Naive B cell (primary cell): ENCODE data around the gene GJC2. TPM values are rescaled to one million over a fixed set of nuclear protein-coding genes. Genes with fewer than 3 reads are reported as not detected.
A peak's percentile ranks its signal among the peaks of the same experiment; 100 is the strongest.
"Not testable (repeated sequence)": the region's sequence is repeated elsewhere in the genome, so short reads cannot be mapped to it uniquely, and the experiment has no call there.

Experiments used
- ATAC-seq, 2 donors: fragments of 150-1000 bp; cut with Tn5 transposase; 2 replicates each; pipeline ENCODE4 v1.10.0; 2021; ENCODE audit warnings: low read depth in 2 of 2, mild to moderate bottlenecking in 2 of 2, moderate library complexity in 2 of 2
- DNase-seq: peaks from one replicate; pipeline ENCODE4 v3.0.0; 2022
- H3K27ac Mint-ChIP-seq, 6 donors: one replicate each; pipeline ENCODE4 v1.8.0; 2020 to 2022; ENCODE audit warnings: mild to moderate bottlenecking in 6 of 6, mixed read lengths in 6 of 6, moderate library complexity in 5 of 6, inconsistent platforms in 2 of 6
- H3K27me3 Mint-ChIP-seq, 3 donors: one replicate each; pipeline ENCODE4 v1.8.0; 2021 to 2022; ENCODE audit warnings: mixed read lengths in 3 of 3, mild to moderate bottlenecking in 1 of 3
- H3K36me3 Mint-ChIP-seq, 2 donors: one replicate each; pipeline ENCODE4 v1.8.0; 2020 to 2022; ENCODE audit warnings: mixed read lengths in 2 of 2, inconsistent platforms in 1 of 2, mild to moderate bottlenecking in 1 of 2
- H3K4me1 Mint-ChIP-seq, 3 donors: one replicate each; pipeline ENCODE4 v1.8.0; 2020 to 2022; ENCODE audit warnings: mixed read lengths in 3 of 3, inconsistent platforms in 1 of 3, mild to moderate bottlenecking in 1 of 3, moderate library complexity in 1 of 3
- H3K4me3 Mint-ChIP-seq, 8 donors: one replicate each; pipeline ENCODE4 v1.8.0; 2020 to 2022; ENCODE audit warnings: mild to moderate bottlenecking in 8 of 8, mixed read lengths in 8 of 8, moderate library complexity in 8 of 8, inconsistent platforms in 2 of 8
- H3K9me3 Mint-ChIP-seq, 7 donors: one replicate each; pipeline ENCODE4 v1.8.0; 2020 to 2022; ENCODE audit warnings: mixed read lengths in 7 of 7, mild to moderate bottlenecking in 5 of 7, inconsistent platforms in 2 of 7, moderate library complexity in 1 of 7
- polyA plus RNA-seq, 6 donors: library from polyadenylated mRNA; unstranded; fragments of 300-500 nt; fragmentation: Illumina TruSeq; gene quantifications; one replicate each; pipeline ENCODE4 v1.2.3, GENCODE V29; 2021; ENCODE audit warnings: low read depth in 6 of 6

Gene GJC2
- polyA plus RNA-seq, 6 donors from 2014 or later: not detected

DNA sequence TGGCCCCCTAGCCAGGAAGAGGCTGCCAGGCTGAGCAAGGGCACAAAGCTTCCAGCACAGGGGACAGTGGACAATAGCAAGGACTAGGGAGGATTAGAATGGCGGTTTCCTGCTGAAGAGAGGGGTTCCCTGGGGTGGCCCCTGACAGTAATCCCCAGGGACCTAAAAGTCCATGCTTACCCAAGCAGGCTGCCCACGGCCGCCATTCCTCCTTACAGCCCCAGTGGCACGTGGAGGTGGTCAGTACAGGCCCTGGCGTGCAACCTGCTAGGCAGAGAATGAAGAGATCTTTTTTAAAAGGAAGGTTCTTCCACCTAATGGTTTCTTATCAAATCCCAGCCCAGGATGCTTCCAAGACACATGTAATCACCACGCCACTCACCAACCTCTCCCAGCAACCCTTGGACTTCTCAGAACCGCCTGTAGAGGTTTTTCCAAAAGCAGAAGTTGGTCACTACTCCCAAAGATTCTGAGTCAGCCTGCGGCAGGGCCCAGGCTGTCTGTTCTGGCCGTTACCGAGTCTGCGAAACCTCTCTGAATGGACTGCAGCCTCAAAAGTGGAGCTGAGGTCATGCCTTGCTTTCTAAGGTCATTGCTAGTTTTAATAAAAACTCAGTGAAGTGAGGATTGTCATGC lies 41.6 kb upstream of the GJC2 start:
- Mint-ChIP-seq H3K36me3 (peaks cover 0 to 8% of the 10 kb centered on the region in 2 donors), H3K9me3 (no peaks in the 10 kb centered on the region), H3K4me3 (peak overlapping the region; percentile 93 to 97 (median 95)), H3K27ac (peak overlapping the region in 5 of 6 donors; percentile 38 to 99 (median 98)), H3K27me3 (no peaks in the 10 kb centered on the region), H3K4me1 (peaks cover 20 to 43% (median 41%) of the 10 kb centered on the region in 3 donors)
- ATAC-seq (no peak), DNase-seq (no peak)

DNA sequence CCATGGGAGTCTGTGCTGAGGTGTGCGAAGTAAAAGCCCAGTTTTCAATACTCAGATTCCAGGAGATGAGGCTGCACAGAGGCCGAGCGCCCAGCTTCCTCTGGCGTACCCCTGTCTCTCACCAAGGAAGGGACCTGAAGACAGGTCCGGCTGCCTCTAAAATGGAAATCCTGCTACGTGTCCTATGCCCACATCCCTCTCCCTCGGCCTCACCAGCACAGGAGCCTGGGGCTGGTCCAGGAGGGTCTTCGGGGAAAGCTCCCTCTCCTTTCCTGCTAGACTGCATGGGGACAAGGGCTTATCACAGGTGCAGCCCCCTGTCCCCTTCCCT lies 41.0 kb upstream of the GJC2 start:
- Mint-ChIP-seq H3K4me3 (peak overlapping the region; percentile 93 to 97 (median 95)), H3K4me1 (peaks cover 17 to 37% (median 36%) of the 10 kb centered on the region in 3 donors), H3K9me3 (no peaks in the 10 kb centered on the region), H3K36me3 (peaks cover 0 to 8% of the 10 kb centered on the region in 2 donors), H3K27me3 (no peaks in the 10 kb centered on the region), H3K27ac (peak overlapping the region; percentile 96 to 99 (median 98))
- DNase-seq (no peak), ATAC-seq (no peak)

DNA sequence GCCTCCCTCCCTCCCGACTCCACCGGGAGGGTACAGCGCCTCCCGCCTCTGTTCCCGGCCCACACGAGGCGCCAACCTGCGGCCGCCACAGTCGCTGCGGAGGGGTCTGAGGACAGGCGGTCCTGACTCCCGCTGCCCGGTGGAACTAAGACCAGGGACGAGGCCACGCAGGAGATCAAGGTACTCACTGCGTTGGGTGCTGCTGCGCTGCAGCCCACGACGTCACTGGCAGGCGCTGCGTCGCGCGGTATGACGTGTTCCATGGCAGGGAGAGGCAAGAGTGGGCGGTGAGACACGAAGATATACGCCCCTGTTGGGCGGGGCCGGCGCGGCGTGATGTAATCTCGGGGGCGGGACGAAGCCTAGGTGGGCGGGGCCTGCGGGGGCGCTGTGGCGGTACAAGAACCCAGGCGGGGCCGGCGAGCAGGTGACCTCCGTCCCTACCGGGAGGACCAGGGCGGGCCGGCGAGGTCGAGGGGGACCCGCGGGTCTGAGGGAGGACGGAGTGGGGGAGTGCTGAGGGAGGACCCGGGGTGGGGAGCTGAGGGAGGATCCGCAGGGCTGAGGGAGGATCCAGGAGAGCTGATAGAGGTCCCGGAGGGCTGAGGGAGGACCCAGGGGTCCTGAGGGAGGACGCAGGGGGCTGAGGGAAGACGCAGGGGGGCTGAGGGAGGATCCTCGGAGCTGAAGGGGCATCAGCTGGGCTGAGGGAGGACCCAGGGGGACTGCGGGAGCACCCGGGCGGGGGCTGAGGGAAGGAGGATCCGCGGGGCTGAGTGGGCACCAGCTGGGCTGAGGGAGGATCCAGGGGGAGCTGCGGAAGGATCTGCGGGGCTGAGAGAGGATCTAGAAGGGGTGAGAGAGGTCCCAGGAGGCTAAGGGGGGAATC lies 40.4 kb upstream of the GJC2 start, which contains the start of gene MRPL55:
Gene MRPL55, minus strand, starts transcription at position 227 of the 889 bp plus-strand sequence. CDS start 1,039 bp downstream, outside the sequence.
- ATAC-seq (peak; percentile 93 to 94), DNase-seq (peak; percentile 99)
- no peaks in the 10 kb centered on the region for H3K9me3 Mint-ChIP-seq
- H3K4me1 Mint-ChIP-seq: peaks cover 15 to 36% (median 31%) of the 10 kb centered on the region in 3 donors
- peak within 1 kb of the TSS; percentile 96 to 99 (median 98) for H3K27ac Mint-ChIP-seq
- peak within 1 kb of the TSS; percentile 93 to 97 (median 95) for H3K4me3 Mint-ChIP-seq
- no peaks in the 10 kb centered on the region for H3K27me3 Mint-ChIP-seq
- peaks cover 0 to 8% of the 10 kb centered on the region in 2 donors for H3K36me3 Mint-ChIP-seq

DNA sequence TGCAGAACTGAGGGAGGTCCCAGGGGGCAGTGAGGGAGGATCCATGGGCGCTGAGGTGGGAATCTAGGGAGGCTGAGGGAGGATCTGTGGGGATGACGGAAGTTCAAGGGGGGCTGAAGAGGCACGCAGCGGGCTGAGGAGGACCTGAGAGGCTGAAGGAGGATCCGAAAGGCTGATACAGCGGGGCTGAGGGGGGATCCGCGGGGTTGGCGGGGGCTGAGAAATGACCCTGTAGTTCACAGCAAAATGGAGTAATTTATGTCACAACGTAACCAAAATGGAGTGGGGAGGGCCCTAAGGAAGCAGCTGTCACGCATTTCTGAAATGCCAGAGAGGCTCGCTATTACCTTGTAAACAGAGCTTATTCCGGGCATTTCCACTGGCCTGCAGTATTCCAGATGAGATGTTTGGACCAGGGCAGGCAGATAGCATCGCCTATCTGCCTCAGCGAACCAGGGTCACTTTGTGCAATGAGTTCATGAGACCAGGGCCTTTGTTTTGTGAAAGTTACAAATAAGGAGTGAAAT lies 39.7 kb upstream of the GJC2 start:
- ATAC-seq: no peak
- peaks cover 0 to 8% of the 10 kb centered on the region in 2 donors for H3K36me3 Mint-ChIP-seq

DNA sequence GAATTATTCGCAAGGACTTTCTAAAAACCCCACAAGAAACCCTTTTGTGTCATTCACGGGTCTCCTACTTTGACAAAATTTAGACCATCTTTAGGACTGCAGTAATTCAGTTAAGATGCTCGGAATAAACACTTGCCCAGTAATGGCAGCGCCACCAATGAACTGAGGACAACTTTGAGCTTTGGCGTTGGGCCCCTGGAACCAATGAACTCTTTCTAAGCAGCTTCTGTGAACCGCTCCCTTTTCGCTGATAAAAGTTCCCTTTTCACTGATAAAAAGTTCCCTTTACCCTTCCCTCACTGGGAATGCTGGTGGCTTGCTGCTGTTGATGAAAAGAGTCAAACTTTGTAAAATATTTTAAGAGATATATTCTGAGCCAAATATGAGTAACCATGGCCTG lies 39.2 kb upstream of the GJC2 start:
- peaks cover 12 to 27% (median 27%) of the 10 kb centered on the region in 3 donors for H3K4me1 Mint-ChIP-seq
- no peaks in the 10 kb centered on the region for H3K9me3 Mint-ChIP-seq
- no peak for ATAC-seq
- H3K27me3 Mint-ChIP-seq: no peaks in the 10 kb centered on the region
- no peak for DNase-seq
- H3K27ac Mint-ChIP-seq: peak overlapping the region in 1 of 6 donors; percentile 92
- peak overlapping the region in 5 of 8 donors; percentile 73 to 95 (median 93) for H3K4me3 Mint-ChIP-seq
- H3K36me3 Mint-ChIP-seq: peaks cover 0 to 8% of the 10 kb centered on the region in 2 donors

More for the DNA sequence above, 39.7 kb upstream of the GJC2 start:
- no peak for DNase-seq
- Mint-ChIP-seq H3K9me3 (no peaks in the 10 kb centered on the region), H3K27ac (peak overlapping the region; percentile 96 to 99 (median 98)), H3K27me3 (no peaks in the 10 kb centered on the region), H3K4me1 (peaks cover 12 to 29% (median 27%) of the 10 kb centered on the region in 3 donors), H3K4me3 (peak overlapping the region; percentile 93 to 97 (median 95))

DNA sequence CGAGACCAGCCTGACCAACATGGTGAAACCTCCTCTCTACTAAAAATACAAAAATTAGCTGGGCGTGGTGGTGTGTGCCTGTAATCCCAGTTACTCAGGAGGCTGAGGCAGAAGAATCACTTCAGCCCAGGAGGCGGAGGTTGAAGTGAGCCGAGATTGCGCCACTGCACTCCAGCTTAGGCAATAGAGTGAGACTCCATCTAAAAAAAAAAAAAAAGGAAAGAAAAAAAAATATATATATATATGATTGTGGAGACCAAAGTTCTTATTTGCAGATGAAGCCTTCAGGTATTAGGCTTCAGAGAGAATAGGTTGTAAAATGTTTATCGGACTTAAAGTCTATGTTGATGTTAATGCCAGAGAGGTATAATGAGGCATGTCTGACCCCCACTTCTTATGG lies 38.4 kb upstream of the GJC2 start:
- H3K4me3 Mint-ChIP-seq: peak overlapping the region in 3 of 8 donors; percentile 25 to 93 (median 59)

DNA sequence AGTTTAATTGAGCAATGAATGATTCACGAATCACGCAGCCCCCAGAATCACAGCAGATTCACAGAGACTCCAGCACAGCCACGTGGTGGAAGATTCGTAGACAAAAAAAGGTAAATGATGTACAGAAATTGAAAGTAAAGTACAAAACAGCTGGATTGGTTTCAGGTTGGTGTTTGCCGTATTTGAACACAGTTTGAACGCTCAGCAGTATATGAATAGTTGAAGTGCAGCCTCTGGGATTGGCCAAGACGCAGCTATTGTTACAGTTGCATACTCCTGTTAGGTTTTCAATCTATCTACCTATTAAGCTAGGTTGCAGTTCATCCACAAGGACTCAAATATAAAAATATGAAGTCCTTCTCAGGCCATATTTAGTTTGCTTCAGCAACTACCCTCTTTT lies 37.6 kb upstream of the GJC2 start:
- Mint-ChIP-seq H3K36me3 (no peaks in the 10 kb centered on the region), H3K27ac (no peak overlapping the region), H3K9me3 (peaks cover 0 to 3% (median 0%) of the 10 kb centered on the region in 7 donors), H3K4me1 (peaks cover 12 to 27% (median 27%) of the 10 kb centered on the region in 3 donors), H3K27me3 (no peaks in the 10 kb centered on the region), H3K4me3 (peak overlapping the region in 1 of 8 donors; percentile 33)
- DNase-seq: no peak
- ATAC-seq: no peak

More for the DNA sequence above, 38.4 kb upstream of the GJC2 start:
- H3K27ac Mint-ChIP-seq: peak overlapping the region in 1 of 6 donors; percentile 92
- H3K4me1 Mint-ChIP-seq: peaks cover 12 to 27% (median 27%) of the 10 kb centered on the region in 3 donors
- not testable (repeated sequence) for H3K36me3 Mint-ChIP-seq, H3K9me3 Mint-ChIP-seq, DNase-seq, H3K27me3 Mint-ChIP-seq, ATAC-seq

DNA sequence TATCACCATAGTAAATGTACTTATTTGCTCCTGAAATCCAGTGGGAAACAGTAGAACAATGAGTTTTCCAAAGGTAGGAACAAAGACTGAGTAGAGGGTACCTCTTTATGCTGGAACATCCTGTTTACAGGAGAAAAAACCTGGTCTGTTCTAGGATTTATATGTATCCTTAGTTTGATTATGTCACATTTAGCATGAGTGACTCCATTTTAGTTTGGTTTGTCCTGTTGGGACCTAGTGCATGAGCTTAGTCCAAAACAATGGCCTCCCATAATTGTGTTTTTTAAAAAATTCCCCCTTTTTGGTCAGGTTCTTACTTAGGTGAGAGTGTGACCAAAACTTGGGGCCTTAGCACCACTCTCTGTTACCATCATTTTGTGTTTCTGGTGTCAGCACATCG lies 37.1 kb upstream of the GJC2 start:
- ATAC-seq: no peak

DNA sequence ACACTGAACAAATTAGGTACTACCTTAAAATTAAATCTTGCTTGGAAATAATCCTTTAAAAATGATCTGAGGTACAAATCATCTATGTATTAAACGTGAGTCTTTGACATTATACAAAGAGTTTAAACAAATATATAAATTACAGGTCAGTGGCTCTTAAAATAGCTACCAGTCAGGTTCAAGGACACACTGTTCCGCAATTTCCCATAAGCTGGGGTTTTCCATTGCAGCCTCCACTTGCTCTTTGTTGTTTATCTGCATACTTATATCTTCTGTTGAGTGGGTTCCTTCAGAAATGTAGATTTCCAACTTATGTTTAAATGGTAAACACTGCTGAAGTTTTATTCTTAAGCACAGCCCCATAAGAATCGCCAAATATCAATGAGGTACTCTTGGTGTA lies 34.9 kb upstream of the GJC2 start:
- Mint-ChIP-seq H3K27me3 (no peaks in the 10 kb centered on the region), H3K36me3 (no peaks in the 10 kb centered on the region), H3K4me1 (peaks cover 2 to 5% (median 5%) of the 10 kb centered on the region in 3 donors), H3K27ac (no peak overlapping the region), H3K9me3 (peaks cover 0 to 6% (median 0%) of the 10 kb centered on the region in 7 donors), H3K4me3 (peak overlapping the region in 1 of 8 donors; percentile 13)
- ATAC-seq (no peak), DNase-seq (no peak)

More for the DNA sequence above, 37.1 kb upstream of the GJC2 start:
- H3K36me3 Mint-ChIP-seq: no peaks in the 10 kb centered on the region
- no peak for DNase-seq
- H3K27me3 Mint-ChIP-seq: no peaks in the 10 kb centered on the region
- H3K27ac Mint-ChIP-seq: peak overlapping the region in 1 of 6 donors; percentile 27
- H3K9me3 Mint-ChIP-seq: peaks cover 0 to 3% (median 0%) of the 10 kb centered on the region in 7 donors
- peak overlapping the region in 1 of 8 donors; percentile 33 for H3K4me3 Mint-ChIP-seq
- H3K4me1 Mint-ChIP-seq: peaks cover 12 to 27% (median 24%) of the 10 kb centered on the region in 3 donors

DNA sequence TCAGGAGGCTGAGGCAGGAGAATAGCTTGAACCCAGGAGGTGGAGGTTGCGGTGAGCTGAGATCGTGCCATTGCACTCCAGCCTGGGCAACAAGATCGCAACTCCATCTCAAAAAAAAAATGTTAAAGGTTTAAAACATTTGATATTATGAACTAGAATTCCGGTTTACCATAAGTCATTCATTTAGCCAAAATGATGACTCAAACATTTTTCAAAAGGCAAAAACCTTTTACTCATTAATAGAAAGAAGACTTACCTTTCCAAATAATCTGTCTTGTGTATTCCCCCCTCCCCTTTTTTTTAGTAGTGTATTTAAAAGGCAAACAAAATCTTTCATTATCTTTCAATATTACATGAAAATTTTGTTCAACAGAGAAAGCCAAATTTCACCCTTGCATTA lies 32.4 kb upstream of the GJC2 start:
- no peak for ATAC-seq
- peaks cover 0 to 13% (median 4%) of the 10 kb centered on the region in 3 donors for H3K4me1 Mint-ChIP-seq
- no peak overlapping the region for H3K27ac Mint-ChIP-seq
- no peak overlapping the region for H3K4me3 Mint-ChIP-seq
- DNase-seq: no peak
- H3K27me3 Mint-ChIP-seq: no peaks in the 10 kb centered on the region
- peaks cover 0 to 6% (median 0%) of the 10 kb centered on the region in 7 donors for H3K9me3 Mint-ChIP-seq
- no peaks in the 10 kb centered on the region for H3K36me3 Mint-ChIP-seq

DNA sequence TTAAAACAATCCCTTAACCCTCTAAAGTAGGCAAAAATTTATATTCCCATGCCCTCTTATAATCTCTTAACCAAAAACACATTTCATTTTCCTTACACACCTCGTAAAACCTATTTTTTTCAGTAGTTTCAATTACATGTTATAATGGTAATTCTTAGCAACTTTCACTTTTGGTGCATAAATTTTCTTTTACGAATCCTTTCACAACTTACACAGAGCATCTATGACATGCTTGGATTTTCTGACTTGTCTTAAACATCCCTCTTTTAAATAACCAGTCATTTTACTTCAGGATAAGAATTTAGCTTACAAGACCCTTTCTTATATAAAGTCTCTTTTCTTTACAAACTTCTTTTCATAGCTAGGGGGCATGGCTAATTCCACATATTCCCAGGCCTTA lies 31.7 kb upstream of the GJC2 start:
- no peaks in the 10 kb centered on the region for H3K36me3 Mint-ChIP-seq
- no peaks in the 10 kb centered on the region for H3K27me3 Mint-ChIP-seq
- H3K4me1 Mint-ChIP-seq: peaks cover 0 to 13% (median 4%) of the 10 kb centered on the region in 3 donors
- ATAC-seq (no peak), DNase-seq (no peak)
- H3K27ac Mint-ChIP-seq: peak overlapping the region in 2 of 6 donors; percentile 4 to 47
- H3K4me3 Mint-ChIP-seq: no peak overlapping the region
- peaks cover 0 to 6% (median 0%) of the 10 kb centered on the region in 7 donors for H3K9me3 Mint-ChIP-seq

DNA sequence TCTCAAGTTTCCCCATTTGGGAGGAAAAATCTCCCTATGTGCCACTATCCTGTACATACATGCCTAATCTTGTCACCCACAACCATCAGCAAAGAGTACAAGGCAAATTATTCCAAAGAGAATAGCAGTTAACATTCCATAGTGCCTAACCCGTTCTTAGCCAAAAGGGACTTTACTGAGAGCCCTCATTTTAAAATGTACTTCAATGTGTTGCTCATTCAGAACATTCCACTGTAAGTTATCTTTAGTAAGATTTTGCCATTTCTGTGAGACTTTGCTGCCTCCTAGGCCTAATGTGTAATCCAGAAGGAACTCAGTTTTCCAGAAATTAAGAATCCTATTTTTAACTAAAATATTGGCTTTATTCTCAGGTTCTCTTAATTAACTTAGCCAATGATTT lies 29.4 kb upstream of the GJC2 start:
- no peak for ATAC-seq
- no peak overlapping the region for H3K4me3 Mint-ChIP-seq
- H3K9me3 Mint-ChIP-seq: peaks cover 0 to 6% (median 0%) of the 10 kb centered on the region in 7 donors
- peak overlapping the region in 2 of 6 donors; percentile 10 to 72 for H3K27ac Mint-ChIP-seq
- no peaks in the 10 kb centered on the region for H3K36me3 Mint-ChIP-seq
- peaks cover 0 to 13% (median 4%) of the 10 kb centered on the region in 3 donors for H3K4me1 Mint-ChIP-seq
- DNase-seq: no peak
- peaks cover 6 to 12% (median 8%) of the 10 kb centered on the region in 3 donors for H3K27me3 Mint-ChIP-seq
